ENCODE data around the gene RNF182.

DNA sequence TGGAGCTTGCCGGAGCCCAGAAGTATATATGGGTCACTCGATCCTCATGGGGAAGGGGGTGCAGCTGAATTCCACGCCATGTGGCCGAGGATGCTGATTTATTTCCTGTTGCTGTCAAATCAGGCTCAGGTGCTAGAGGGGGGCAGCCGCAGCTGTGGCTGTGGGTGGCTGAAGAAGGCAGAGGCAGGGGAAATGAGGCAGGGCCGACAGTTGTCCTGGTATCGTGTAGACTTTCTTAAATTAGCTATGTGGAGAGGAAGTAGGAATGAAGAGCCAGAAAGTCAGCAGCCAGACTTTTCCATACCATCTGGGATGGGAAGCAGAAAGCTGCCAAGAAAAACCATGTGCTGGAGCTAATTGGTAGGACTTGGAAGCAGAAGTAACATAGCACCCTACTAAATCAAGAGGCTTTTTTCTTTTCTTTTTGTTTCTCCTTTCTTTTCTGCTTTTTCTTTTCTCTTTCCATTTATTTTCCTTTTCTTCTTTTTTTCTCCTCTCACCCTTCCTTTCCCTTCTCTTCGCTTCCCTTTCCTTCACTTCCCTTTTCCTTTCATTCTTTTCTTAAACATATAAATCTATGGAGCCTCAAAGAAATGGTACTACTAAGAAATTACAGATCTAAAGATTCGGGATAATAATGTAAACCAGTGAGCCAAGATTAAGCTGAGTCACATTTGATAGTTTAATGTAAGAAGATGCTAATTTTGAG, 102.2 kb downstream of the RNF182 start:
- TF ChIP-seq, protein P1, sequence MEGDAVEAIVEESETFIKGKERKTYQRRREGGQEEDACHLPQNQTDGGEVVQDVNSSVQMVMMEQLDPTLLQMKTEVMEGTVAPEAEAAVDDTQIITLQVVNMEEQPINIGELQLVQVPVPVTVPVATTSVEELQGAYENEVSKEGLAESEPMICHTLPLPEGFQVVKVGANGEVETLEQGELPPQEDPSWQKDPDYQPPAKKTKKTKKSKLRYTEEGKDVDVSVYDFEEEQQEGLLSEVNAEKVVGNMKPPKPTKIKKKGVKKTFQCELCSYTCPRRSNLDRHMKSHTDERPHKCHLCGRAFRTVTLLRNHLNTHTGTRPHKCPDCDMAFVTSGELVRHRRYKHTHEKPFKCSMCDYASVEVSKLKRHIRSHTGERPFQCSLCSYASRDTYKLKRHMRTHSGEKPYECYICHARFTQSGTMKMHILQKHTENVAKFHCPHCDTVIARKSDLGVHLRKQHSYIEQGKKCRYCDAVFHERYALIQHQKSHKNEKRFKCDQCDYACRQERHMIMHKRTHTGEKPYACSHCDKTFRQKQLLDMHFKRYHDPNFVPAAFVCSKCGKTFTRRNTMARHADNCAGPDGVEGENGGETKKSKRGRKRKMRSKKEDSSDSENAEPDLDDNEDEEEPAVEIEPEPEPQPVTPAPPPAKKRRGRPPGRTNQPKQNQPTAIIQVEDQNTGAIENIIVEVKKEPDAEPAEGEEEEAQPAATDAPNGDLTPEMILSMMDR (IDR thresholded peaks at IDR 0.05) = no peak
- no peak for TF ChIP-seq POLR2A (IDR thresholded peaks at IDR 0.05)

Data from body of pancreas (tissue), 4 donors.